Hepatocyte (in vitro differentiated cells): ENCODE results near the gene SNRPD2.

Source experiments
- EZH2 ChIP-seq: fragments of 200-600 bp; sonication (generic); IDR thresholded peaks from 2 replicates; pipeline ENCODE4 v1.6.1; 2016; ENCODE audit warnings: antibody characterized with exemption, mild to moderate bottlenecking, borderline replicate concordance
- EZH2phosphoT487 ChIP-seq: fragments of 200-600 bp; sonication (generic); IDR thresholded peaks from one replicate; pipeline ENCODE4 v1.6.1; 2018; ENCODE audit warnings: antibody characterized with exemption, mild to moderate bottlenecking, low read depth, moderate library complexity; ENCODE audit not compliant: unreplicated experiment, severe bottlenecking
- TF ChIP-seq, protein P1 (sequence below): fragments of 200-600 bp; sonication (generic); IDR thresholded peaks from 2 replicates; pipeline ENCODE4 v1.5.1; 2016; ENCODE audit warnings: antibody characterized with exemption, mild to moderate bottlenecking; ENCODE audit not compliant: poor library complexity

DNA sequence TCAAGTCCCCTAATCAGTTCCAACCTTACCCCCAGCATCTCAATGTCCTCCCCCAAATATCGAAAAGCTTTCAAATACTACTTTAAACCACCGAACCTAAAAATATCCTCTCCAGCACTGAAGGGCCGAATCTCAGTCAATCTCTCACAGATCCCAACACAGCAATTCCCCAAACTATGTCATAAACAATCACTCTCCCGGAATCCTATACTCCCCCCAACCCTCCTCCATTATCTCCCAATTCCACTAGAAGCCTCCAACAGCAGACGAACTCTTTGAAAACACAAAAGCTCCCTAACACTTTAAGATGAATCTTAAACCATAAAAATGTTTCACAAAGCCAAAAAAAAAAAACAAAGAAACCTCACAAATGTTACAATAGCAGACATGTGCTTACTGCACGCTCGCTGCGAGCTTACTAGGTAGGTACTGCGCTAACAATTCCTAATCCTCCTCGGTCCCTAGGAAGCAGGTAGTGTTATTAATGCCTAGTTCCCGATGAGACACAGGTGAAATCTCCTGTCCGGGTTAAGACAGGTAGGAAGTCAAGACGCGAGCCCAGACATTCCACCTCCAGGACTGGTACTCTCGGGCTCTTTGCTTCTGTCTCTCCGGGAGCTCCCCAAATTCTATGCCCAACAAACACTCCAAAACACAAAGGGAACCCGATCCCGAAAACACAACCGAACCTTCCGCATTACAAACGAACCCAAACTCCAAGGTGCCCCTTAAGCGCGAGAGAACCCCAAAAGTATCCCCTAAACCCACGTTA, 24.8 kb upstream of the SNRPD2 start:
- TF ChIP-seq, protein P1, sequence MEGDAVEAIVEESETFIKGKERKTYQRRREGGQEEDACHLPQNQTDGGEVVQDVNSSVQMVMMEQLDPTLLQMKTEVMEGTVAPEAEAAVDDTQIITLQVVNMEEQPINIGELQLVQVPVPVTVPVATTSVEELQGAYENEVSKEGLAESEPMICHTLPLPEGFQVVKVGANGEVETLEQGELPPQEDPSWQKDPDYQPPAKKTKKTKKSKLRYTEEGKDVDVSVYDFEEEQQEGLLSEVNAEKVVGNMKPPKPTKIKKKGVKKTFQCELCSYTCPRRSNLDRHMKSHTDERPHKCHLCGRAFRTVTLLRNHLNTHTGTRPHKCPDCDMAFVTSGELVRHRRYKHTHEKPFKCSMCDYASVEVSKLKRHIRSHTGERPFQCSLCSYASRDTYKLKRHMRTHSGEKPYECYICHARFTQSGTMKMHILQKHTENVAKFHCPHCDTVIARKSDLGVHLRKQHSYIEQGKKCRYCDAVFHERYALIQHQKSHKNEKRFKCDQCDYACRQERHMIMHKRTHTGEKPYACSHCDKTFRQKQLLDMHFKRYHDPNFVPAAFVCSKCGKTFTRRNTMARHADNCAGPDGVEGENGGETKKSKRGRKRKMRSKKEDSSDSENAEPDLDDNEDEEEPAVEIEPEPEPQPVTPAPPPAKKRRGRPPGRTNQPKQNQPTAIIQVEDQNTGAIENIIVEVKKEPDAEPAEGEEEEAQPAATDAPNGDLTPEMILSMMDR = no peak
- TF ChIP-seq EZH2phosphoT487 (no peak), EZH2 (no peak)
